ENCODE data around the gene KRT8.
"Not testable (repeated sequence)": the region's sequence is repeated elsewhere in the genome, so short reads cannot be mapped to it uniquely, and the experiment has no call there.

KRT8 gene

GRCh38 chr12:52904509-52905300 is at the start of gene KRT8:
Gene KRT8, minus strand, starts transcription at chr12:52905076. Its CDS starts 95 bp downstream, at chr12:52904981.
- FAIRE-seq, result not testable (repeated sequence)

- no peak for FAIRE-seq
Measured at GRCh38 chr12:52953181-52953841, 48.4 kb upstream of the KRT8 start.

DNA sequence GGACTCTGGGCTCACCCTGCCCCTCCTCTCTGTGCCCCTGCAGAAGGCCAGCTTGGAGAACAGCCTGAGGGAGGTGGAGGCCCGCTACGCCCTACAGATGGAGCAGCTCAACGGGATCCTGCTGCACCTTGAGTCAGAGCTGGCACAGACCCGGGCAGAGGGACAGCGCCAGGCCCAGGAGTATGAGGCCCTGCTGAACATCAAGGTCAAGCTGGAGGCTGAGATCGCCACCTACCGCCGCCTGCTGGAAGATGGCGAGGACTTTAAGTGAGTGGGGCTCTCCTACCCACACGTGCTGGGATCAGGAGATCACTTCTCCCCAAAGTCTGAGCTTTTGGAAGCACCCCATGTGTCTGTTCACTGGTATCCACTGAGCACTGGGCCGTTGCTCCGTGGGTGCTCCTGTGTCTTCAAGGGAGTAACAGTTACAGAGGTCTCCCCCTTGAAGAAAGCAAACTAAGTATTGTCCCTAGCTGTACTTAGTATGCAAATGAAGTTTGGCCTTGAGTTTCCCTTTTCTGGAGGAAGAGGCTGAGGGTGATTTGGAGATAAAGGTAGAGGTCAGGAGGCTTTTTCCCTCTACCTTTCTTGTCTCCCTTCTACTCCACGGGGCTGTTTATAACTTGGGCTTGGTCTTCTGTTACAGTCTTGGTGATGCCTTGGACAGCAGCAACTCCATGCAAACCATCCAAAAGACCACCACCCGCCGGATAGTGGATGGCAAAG is 47.4 kb upstream of the KRT8 start:
- no peak for FAIRE-seq

- FAIRE-seq, result no peak
Measured at GRCh38 chr12:52951640-52952039, 46.8 kb upstream of the KRT8 start.

GRCh38 chr12:52951126-52951525 is 46.2 kb upstream of the KRT8 start:
- no peak for FAIRE-seq

- no peak for FAIRE-seq
Measured at GRCh38 chr12:52950553-52950952, 45.7 kb upstream of the KRT8 start.

GRCh38 chr12:52949413-52950331 is 44.8 kb upstream of the KRT8 start:
- no peak for FAIRE-seq

DNA sequence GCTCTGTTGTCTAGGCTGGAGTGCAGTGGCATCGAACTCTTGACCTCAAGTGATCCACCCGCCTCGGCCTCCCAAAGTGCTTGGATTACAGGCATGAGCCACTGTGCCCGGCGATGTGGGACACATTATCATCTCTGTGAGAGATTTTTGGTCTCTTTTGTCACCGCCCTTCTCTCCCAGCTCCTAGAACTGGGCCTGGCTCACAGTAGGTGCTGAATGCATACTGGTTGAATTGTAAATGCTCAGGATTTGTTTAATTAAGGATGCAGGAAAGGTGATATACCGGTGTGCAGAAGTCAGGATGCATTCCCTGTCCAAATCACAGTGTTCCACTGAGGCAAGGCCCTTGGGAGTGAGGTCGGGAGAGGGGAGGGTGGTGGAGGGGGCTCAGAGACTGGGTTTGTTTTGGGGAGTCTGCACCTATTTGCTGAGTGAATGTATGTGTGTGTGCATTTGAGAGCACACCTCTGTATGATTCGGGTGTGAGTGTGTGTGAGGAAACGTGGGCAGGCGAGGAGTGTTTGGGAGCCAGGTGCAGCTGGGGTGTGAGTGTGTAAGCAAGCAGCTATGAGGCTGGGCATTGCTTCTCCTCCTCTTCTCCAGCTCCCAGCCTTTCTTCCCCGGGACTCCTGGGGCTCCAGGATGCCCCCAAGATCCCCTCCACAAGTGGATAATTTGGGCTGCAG is 43.0 kb upstream of the KRT8 start:
- no peak for FAIRE-seq

DNA sequence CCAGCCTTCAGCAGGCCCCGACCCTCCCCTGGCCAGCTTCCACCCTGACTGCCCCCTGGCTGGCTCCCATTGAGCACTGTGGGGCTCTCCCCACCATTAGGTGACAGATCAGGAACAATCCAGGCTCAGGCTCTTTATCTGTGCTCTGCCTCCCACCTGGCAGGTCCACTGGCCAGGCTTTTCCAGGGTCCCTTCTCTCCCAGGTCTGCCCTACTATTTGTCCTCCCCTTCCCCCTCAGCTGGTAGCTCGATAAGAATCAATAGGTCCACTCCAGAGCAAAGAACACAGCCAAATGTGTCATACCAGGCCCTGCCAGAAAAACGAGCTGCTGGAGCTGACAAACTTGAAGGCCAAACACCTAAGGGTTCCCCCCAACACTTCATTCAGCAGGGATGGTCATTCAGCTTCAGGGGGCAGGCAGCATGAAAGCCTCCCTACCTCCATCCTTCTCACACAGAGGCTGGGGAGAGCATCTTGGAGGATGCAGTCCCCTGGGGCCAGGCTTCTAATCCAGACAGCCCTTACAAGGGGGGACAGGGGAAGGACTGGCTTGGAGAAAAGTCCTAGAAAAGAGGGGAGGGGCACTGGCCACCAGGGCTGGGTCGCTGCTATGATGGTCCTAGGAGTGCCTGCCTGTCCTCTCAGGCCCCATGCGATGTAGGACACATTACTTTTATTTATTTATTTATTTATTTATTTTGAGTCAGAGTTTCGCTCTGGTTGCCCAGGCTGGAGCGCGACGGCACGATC is 42.1 kb upstream of the KRT8 start:
- FAIRE-seq, result no peak

- FAIRE-seq, result no peak
Measured at GRCh38 chr12:52946334-52946733, 41.5 kb upstream of the KRT8 start.

GRCh38 chr12:52945389-52946232 is 40.7 kb upstream of the KRT8 start:
- FAIRE-seq, result no peak

- no peak for FAIRE-seq
Measured at GRCh38 chr12:52944683-52945388, 40.0 kb upstream of the KRT8 start.

GRCh38 chr12:52942901-52943181 is 38.0 kb upstream of the KRT8 start:
- FAIRE-seq, result no peak

DNA sequence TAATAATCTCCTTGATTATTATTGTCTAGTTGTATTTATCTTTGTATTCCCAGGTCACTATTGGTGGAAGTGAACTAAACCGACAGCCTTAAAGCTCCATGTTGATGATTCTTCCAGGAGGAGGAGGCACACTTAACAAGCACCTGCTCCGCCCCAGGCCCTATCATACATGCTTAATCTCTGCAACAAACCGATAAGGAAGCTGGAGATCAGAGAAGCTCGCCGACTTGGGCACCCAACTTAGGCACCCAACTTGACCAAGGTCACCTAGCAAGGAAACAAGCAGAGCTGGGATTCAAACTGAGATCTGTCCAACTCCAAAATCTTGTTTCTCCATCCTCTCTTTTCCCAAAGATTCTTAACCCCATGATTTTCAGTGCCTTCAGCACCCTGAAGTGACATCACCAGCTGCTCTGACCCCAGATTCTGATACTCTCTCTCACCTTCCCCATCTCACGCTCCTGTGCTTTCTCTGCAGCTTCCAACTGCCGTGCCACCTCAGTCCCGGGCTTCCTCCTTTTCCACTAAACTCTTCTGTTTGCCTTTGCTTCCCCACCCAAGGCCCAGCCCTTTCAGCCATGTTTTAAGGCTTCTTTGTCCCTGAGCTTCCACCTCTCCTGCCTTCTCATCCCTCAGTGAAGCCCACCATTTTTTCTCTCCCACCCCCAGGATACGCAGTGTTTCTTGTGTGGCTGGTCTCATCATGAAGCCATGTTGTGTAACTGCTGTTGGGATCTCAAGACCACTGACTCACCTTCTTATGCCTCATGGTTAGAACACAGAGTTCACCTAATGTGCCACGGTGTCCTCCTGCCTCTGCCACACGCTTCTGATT is 37.4 kb upstream of the KRT8 start:
- FAIRE-seq, result no peak

- no peak for FAIRE-seq
Measured at GRCh38 chr12:52929538-52929937, 24.7 kb upstream of the KRT8 start.

GRCh38 chr12:52927964-52928363 is 23.1 kb upstream of the KRT8 start:
- no peak for FAIRE-seq

DNA sequence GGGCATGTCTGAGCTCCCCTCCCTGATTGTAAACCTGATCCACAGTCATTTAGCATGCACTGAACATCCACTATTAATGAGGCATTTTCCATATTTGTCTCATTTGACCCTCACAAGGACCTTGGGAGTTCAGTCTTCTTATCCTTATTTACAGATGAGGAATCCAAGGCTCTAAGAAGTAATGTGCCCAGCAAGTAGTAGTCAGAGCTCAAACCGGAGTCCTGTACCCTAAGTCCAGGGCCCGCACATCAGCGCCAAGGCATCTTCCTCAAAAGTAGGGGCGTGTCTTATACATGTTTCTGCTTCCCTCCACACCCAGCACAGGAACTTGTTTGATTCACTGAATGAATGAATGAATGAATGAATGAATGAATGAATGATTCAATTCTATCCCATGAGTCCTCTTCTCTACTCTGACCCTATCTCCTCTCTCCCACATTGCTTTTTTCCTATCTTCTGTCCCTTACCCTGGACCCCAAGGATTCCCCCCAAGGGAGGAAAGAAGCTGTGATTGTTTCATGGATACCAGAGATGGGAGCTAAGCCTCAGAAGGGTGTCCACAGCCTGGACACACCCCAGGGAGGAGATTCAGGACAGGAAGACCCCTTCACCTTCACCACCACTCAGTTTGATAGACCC is 21.8 kb upstream of the KRT8 start:
- FAIRE-seq, result no peak
